GM19351 (cell line): ENCODE measurements around the gene IGLON5.

Experiments used
- ATAC-seq: cut with Tn5 transposase; IDR thresholded peaks from one replicate; pipeline ENCODE4 v1.9.1; 2021; ENCODE audit warnings: mild to moderate bottlenecking, moderate library complexity; ENCODE audit not compliant: unreplicated experiment

The IGLON5 gene

GRCh38 chr19:51311351-51312257 is at the start of gene IGLON5:
Gene IGLON5 (plus strand): TSS chr19:51311644. CDS start chr19:51311848, 204 bp downstream.
- ATAC-seq = no peak

- ATAC-seq = no peak
These were observed 47.6 kb upstream of the IGLON5 start for GRCh38 chr19:51263808-51264207.

- no peak for ATAC-seq
These were observed 40.4 kb upstream of the IGLON5 start for GRCh38 chr19:51271067-51271466.

- ATAC-seq = no peak
These were observed 39.1 kb upstream of the IGLON5 start for GRCh38 chr19:51272183-51272810.

GRCh38 chr19:51274049-51274770 is 37.2 kb upstream of the IGLON5 start:
- ATAC-seq = no peak

- no peak for ATAC-seq
These were observed 34.3 kb upstream of the IGLON5 start for GRCh38 chr19:51277112-51277511.

- ATAC-seq = no peak
These were observed 29.1 kb upstream of the IGLON5 start for GRCh38 chr19:51282335-51282734.

GRCh38 chr19:51285682-51286081 is 25.8 kb upstream of the IGLON5 start:
- no peak for ATAC-seq

GRCh38 chr19:51289635-51290034 is 21.8 kb upstream of the IGLON5 start:
- ATAC-seq = no peak

- no peak for ATAC-seq
These were observed 18.5 kb upstream of the IGLON5 start for GRCh38 chr19:51292971-51293370.

GRCh38 chr19:51293571-51294210 is 17.8 kb upstream of the IGLON5 start:
- ATAC-seq = no peak

GRCh38 chr19:51294211-51294976 is 17.1 kb upstream of the IGLON5 start:
- ATAC-seq = no peak

- ATAC-seq = no peak
These were observed 16.5 kb upstream of the IGLON5 start for GRCh38 chr19:51294977-51295375.

- no peak for ATAC-seq
These were observed 15.9 kb upstream of the IGLON5 start for GRCh38 chr19:51295382-51296126.

- ATAC-seq = no peak
These were observed 14.9 kb upstream of the IGLON5 start for GRCh38 chr19:51296336-51297093.

- ATAC-seq = no peak
These were observed 14.0 kb upstream of the IGLON5 start for GRCh38 chr19:51297406-51297805.

- no peak for ATAC-seq
These were observed 10.2 kb upstream of the IGLON5 start for GRCh38 chr19:51301266-51301665.

GRCh38 chr19:51305479-51305878 is 6.0 kb upstream of the IGLON5 start:
- no peak for ATAC-seq

- no peak for ATAC-seq
These were observed 5.2 kb downstream of the IGLON5 start for GRCh38 chr19:51316688-51317087.
